ENCODE data around the gene FBXW8.

The FBXW8 gene

GRCh38 chr12:117036046-117036445 is 125.3 kb downstream of the FBXW8 start (continued):
- no peak for TF ChIP-seq ZSCAN18 (tag by site-specific recombination; IDR thresholded peaks at IDR 0.05)
- no peak for TF ChIP-seq ZSCAN30 (tag by site-specific recombination; IDR thresholded peaks at IDR 0.05)
- no peak for TF ChIP-seq ZNF138 (tag by site-specific recombination; IDR thresholded peaks at IDR 0.05; ENCODE audit: borderline replicate concordance)
- no peak for TF ChIP-seq ZNF362 (tag by site-specific recombination; IDR thresholded peaks at IDR 0.05)
- TF ChIP-seq GLIS1 (tag by site-specific recombination; IDR thresholded peaks at IDR 0.05), result no peak
- TF ChIP-seq ZNF394 (tag by site-specific recombination; IDR thresholded peaks at IDR 0.05; ENCODE audit: borderline replicate concordance), result no peak
- no peak for TF ChIP-seq ZNF664 (tag by site-specific recombination; IDR thresholded peaks at IDR 0.05)
- TF ChIP-seq EGR2 (tag by site-specific recombination; IDR thresholded peaks at IDR 0.05; ENCODE audit: low read depth), result no peak
- TF ChIP-seq ZNF677 (tag by site-specific recombination; IDR thresholded peaks at IDR 0.05), result no peak

DNA sequence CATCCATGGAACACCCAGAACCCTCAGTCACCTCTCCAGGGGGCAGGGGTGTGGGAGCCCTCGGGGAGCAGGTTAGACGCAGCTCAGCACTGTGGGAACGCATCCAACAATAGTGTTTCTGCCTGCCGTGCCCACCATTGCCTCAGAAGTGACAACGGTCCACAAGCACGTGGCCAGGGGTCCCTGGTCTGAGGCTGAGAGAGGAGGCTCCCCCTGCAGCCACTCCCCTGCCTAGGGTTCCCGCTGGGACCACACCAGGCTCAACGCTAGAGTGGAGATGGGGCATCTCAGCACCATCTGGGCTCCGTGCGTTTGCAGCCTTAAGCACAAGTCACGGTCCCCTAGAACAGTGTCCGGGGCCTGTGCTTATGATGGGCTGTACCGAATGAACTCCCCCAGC is 125.8 kb downstream of the FBXW8 start:
- Histone ChIP-seq H3K4me1 (ENCODE audit: control insufficient read depth, insufficient read depth, low read length) (no peaks in the 10 kb centered on the region), H3K27ac (ENCODE audit: extremely low read depth, low read depth, low read length) (no peak overlapping the region), H3K4me3 (ENCODE audit: low read depth, low read length) (no peak overlapping the region), H3K36me3 (ENCODE audit: control insufficient read depth in 2 of 2, insufficient read depth in 1 of 2, low read length in 2 of 2) (no peaks in the 10 kb centered on the region; a peak in 1 of 3 replicates), H3K9me3 (ENCODE audit: control insufficient read depth, insufficient read depth, low read depth, low read length) (no peaks in the 10 kb centered on the region)
- no peak for TF ChIP-seq ZNF274 (IDR thresholded peaks at IDR 0.05; ENCODE audit: low read length)
- TF ChIP-seq ZNF274 (tag by site-specific recombination; IDR thresholded peaks at IDR 0.05; ENCODE audit: borderline replicate concordance), result no peak
- TF ChIP-seq ZIC2 (tag by site-specific recombination; IDR thresholded peaks at IDR 0.05), result 0 out of 2 replicates have a peak, but pooled peaks have one; percentile 13
- peak; percentile 54; the same call in 1 of the 2 replicates for TF ChIP-seq SCRT2 (tag by site-specific recombination; IDR thresholded peaks at IDR 0.05)
- TF ChIP-seq ZNF366 (tag by site-specific recombination; conservative IDR thresholded peaks at IDR 0.05), result no peak
- TF ChIP-seq ZNF26 (tag by site-specific recombination; IDR thresholded peaks at IDR 0.05), result no peak
- POLR2A ChIA-PET, result interaction anchor here (1.3 kb wide), 1 partner anchor 16 kb away, joined by 3 read pairs; no protein-coding TSS in a partner anchor
- CTCF ChIA-PET, result interaction anchor here (1.0 kb wide), 1 partner anchor 11 kb away, joined by 5 read pairs; no protein-coding TSS in a partner anchor

- Histone ChIP-seq H3K27ac (ENCODE audit: extremely low read depth, low read depth, low read length) (no peak overlapping the region), H3K36me3 (ENCODE audit: control insufficient read depth in 2 of 2, insufficient read depth in 1 of 2, low read length in 2 of 2) (no peaks in the 10 kb centered on the region), H3K4me3 (ENCODE audit: low read depth, low read length) (no peak overlapping the region), H3K9me3 (ENCODE audit: control insufficient read depth, insufficient read depth, low read depth, low read length) (no peaks in the 10 kb centered on the region), H3K4me1 (ENCODE audit: control insufficient read depth, insufficient read depth, low read length) (no peaks in the 10 kb centered on the region)
- POLR2A ChIA-PET, result interaction anchor here (1.3 kb wide), 1 partner anchor 15 kb away, joined by 3 read pairs; no protein-coding TSS in a partner anchor
- CTCF ChIA-PET, result interaction anchor here (1.0 to 1.1 kb wide), 2 partner anchors 12 to 15 kb away, joined by 3 to 5 read pairs; no protein-coding TSS in a partner anchor
- TF ChIP-seq ZNF596 (tag by site-specific recombination; IDR thresholded peaks at IDR 0.05) (no peak), YY2 (tag by site-specific recombination; IDR thresholded peaks at IDR 0.05) (no peak), ZBTB20 (tag by site-specific recombination; IDR thresholded peaks at IDR 0.05) (no peak), ZNF292 (tag by site-specific recombination; IDR thresholded peaks at IDR 0.05; ENCODE audit: borderline replicate concordance, low read depth) (no peak), ZNF335 (tag by site-specific recombination; conservative IDR thresholded peaks at IDR 0.05) (no peak), PRDM6 (tag by site-specific recombination; IDR thresholded peaks at IDR 0.05) (no peak), ZNF132 (tag by site-specific recombination; IDR thresholded peaks at IDR 0.05; ENCODE audit: borderline replicate concordance) (no peak)
- TF ChIP-seq, protein P1, sequence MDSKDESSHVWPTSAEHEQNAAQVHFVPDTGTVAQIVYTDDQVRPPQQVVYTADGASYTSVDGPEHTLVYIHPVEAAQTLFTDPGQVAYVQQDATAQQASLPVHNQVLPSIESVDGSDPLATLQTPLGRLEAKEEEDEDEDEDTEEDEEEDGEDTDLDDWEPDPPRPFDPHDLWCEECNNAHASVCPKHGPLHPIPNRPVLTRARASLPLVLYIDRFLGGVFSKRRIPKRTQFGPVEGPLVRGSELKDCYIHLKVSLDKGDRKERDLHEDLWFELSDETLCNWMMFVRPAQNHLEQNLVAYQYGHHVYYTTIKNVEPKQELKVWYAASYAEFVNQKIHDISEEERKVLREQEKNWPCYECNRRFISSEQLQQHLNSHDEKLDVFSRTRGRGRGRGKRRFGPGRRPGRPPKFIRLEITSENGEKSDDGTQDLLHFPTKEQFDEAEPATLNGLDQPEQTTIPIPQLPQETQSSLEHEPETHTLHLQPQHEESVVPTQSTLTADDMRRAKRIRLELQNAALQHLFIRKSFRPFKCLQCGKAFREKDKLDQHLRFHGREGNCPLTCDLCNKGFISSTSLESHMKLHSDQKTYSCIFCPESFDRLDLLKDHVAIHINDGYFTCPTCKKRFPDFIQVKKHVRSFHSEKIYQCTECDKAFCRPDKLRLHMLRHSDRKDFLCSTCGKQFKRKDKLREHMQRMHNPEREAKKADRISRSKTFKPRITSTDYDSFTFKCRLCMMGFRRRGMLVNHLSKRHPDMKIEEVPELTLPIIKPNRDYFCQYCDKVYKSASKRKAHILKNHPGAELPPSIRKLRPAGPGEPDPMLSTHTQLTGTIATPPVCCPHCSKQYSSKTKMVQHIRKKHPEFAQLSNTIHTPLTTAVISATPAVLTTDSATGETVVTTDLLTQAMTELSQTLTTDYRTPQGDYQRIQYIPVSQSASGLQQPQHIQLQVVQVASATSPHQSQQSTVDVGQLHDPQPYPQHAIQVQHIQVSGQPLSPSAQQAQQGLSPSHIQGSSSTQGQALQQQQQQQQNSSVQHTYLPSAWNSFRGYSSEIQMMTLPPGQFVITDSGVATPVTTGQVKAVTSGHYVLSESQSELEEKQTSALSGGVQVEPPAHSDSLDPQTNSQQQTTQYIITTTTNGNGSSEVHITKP (tag by site-specific recombination; IDR thresholded peaks at IDR 0.05), result no peak
These were observed 126.7 kb downstream of the FBXW8 start for GRCh38 chr12:117037289-117038022.
